Measurements from ENCODE around the gene RAP2C.

DNA sequence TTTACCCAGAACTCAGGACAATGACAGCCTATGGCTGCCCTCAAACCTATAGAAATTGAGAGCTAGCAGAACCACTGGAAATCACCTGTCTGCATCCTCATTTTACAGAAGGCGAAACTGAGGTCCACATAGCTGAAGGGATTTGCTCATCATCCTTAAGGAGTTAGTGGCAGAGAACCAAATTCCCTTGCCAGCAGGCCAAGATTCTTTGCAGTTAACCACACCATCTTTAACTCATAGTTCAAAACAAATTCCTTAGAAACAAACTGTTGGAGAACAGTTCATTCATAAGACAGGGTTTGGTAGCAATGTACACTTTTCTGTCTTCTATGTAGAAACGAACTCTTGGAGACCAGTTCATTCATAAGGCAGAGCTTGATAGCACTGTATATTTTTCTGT is 37.9 kb upstream of the RAP2C start:
- TF ChIP-seq ISL1 (CRISPR knock-in tag; IDR thresholded peaks at IDR 0.05) (no peak), ZFP30 (CRISPR knock-in tag; IDR thresholded peaks at IDR 0.05) (no peak), TOX (CRISPR knock-in tag; IDR thresholded peaks at IDR 0.05; ENCODE audit: borderline replicate concordance) (no peak), ZNF70 (CRISPR knock-in tag; IDR thresholded peaks at IDR 0.05) (no peak), ESRRG (CRISPR knock-in tag; IDR thresholded peaks at IDR 0.05) (no peak)
- TF ChIP-seq, protein P1, sequence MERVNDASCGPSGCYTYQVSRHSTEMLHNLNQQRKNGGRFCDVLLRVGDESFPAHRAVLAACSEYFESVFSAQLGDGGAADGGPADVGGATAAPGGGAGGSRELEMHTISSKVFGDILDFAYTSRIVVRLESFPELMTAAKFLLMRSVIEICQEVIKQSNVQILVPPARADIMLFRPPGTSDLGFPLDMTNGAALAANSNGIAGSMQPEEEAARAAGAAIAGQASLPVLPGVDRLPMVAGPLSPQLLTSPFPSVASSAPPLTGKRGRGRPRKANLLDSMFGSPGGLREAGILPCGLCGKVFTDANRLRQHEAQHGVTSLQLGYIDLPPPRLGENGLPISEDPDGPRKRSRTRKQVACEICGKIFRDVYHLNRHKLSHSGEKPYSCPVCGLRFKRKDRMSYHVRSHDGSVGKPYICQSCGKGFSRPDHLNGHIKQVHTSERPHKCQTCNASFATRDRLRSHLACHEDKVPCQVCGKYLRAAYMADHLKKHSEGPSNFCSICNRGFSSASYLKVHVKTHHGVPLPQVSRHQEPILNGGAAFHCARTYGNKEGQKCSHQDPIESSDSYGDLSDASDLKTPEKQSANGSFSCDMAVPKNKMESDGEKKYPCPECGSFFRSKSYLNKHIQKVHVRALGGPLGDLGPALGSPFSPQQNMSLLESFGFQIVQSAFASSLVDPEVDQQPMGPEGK (CRISPR knock-in tag; IDR thresholded peaks at IDR 0.05; ENCODE audit: borderline replicate concordance) = no peak
- TF ChIP-seq, protein P2, sequence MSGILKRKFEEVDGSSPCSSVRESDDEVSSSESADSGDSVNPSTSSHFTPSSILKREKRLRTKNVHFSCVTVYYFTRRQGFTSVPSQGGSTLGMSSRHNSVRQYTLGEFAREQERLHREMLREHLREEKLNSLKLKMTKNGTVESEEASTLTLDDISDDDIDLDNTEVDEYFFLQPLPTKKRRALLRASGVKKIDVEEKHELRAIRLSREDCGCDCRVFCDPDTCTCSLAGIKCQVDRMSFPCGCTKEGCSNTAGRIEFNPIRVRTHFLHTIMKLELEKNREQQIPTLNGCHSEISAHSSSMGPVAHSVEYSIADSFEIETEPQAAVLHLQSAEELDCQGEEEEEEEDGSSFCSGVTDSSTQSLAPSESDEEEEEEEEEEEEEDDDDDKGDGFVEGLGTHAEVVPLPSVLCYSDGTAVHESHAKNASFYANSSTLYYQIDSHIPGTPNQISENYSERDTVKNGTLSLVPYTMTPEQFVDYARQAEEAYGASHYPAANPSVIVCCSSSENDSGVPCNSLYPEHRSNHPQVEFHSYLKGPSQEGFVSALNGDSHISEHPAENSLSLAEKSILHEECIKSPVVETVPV (CRISPR knock-in tag; IDR thresholded peaks at IDR 0.05) = no peak
